ENCODE measurements around the gene ASIC4. TPM values are rescaled to one million over a fixed set of nuclear protein-coding genes. Genes with fewer than 3 reads are reported as not detected.

The ASIC4 gene
- total and polyA plus RNA-seq, 7 donors = under 0.01 to 0.07 TPM; not detected in 5

DNA sequence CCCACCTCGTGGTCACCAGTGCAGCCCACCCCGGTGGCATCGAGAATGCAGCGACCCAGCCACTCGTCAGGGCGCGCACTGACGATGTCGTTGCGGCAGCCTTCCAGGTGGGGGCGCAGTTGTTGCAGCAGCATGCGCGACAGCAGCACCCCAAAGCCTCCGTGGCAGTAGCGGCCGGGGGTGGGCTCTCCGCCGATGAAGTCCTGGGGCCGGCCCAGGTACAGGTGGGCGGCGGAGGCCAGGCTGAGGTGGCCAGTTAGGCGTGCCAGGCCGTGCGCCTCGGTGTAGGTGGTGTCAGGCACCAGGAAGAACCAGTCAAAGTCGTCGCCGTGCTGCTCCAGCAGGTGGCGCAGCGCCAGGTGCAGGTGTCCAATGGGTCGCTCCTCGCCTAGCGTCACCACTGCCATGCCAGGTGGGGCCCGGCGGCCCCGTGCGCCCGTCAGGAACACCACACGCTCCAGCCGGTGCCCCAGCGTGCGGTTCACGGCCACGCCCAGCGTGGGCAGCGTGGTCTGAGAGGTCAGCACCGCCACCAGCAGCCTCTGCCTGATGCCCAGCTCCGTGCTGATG, 27.4 kb downstream of the ASIC4 start:
- H3K27ac ChIP-seq = peak overlapping the region in 2 of 4 donors; percentile 92 to 97
- no peaks in the 10 kb centered on the region for H3K27me3 ChIP-seq
- peaks cover 6 to 30% (median 15%) of the 10 kb centered on the region in 4 donors for H3K36me3 ChIP-seq
- H3K4me3 ChIP-seq = peak overlapping the region in 3 of 4 donors; percentile 2 to 26 (median 9)
- intact Hi-C loops (cut with DNase I) = loop anchor here (2.0 to 10.0 kb wide), 4 partner anchors 101 to 247 kb away; no protein-coding TSS in a partner anchor
- DNase-seq = peak; percentile 83
- WGBS, 2 donors = 6 to 8% methylated on average over 48 of the region's 48 CpGs
- H3K9me3 ChIP-seq = no peaks in the 10 kb centered on the region
- TF ChIP-seq EP300 (IDR thresholded peaks at IDR 0.05) (no peak), POLR2A (IDR thresholded peaks at IDR 0.05) (no peak)
- TF ChIP-seq, protein P1, sequence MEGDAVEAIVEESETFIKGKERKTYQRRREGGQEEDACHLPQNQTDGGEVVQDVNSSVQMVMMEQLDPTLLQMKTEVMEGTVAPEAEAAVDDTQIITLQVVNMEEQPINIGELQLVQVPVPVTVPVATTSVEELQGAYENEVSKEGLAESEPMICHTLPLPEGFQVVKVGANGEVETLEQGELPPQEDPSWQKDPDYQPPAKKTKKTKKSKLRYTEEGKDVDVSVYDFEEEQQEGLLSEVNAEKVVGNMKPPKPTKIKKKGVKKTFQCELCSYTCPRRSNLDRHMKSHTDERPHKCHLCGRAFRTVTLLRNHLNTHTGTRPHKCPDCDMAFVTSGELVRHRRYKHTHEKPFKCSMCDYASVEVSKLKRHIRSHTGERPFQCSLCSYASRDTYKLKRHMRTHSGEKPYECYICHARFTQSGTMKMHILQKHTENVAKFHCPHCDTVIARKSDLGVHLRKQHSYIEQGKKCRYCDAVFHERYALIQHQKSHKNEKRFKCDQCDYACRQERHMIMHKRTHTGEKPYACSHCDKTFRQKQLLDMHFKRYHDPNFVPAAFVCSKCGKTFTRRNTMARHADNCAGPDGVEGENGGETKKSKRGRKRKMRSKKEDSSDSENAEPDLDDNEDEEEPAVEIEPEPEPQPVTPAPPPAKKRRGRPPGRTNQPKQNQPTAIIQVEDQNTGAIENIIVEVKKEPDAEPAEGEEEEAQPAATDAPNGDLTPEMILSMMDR (IDR thresholded peaks at IDR 0.05) = peak; percentile 87 to 96 (median 90)
- H3K4me1 ChIP-seq = peaks cover 0 to 41% (median 31%) of the 10 kb centered on the region in 4 donors

DNA sequence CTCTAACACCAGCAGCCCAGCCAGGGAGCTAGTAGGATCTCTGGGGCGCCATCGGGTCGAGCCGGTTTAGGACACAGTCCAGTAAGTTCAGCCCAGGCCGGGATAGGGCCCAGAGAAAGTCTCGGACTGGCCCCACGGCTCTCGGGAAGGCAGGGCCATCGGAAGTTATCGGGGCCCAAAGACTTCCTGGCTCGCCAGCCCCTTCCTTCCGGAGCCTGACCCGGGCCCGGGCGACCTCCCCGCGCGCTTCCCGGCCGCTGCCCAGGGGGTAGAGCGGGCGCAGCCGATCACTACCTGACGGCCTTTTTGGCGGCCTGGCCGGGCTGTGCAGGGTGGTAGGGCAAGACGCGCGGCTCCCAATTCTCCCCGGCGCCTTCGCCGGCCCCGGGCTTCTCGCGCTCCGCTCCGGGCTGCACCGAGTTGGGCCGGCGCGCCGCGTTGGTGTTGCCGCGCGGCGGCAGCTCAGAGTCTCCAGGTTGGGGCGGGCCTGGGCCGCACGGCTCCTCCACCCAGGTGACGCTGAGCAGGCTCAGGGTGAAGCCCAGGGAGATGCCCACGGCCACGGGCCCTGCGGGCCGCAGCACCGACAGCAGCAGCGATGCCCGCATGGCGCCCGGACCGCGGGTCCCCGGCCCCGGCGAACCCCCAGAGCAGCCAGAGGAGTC, 28.8 kb downstream of the ASIC4 start:
- intact Hi-C loops (cut with DNase I) = loop anchor here (2.0 to 10.0 kb wide), 3 partner anchors 146 to 248 kb away; no protein-coding TSS in a partner anchor
- TF ChIP-seq EP300 (IDR thresholded peaks at IDR 0.05) = no peak
- no peak for TF ChIP-seq POLR2AphosphoS5 (IDR thresholded peaks at IDR 0.05)
- no peak for TF ChIP-seq POLR2A (IDR thresholded peaks at IDR 0.05)
- TF ChIP-seq, protein P1 (IDR thresholded peaks at IDR 0.05) = no peak
- Histone ChIP-seq H3K4me3 (peak overlapping the region; percentile 47 to 92 (median 74)), H3K4me1 (peaks cover 0 to 38% (median 30%) of the 10 kb centered on the region in 4 donors), H3K36me3 (peaks cover 6 to 30% (median 15%) of the 10 kb centered on the region in 4 donors), H3K9me3 (no peaks in the 10 kb centered on the region), H3K27ac (peak overlapping the region; percentile 90 to 97 (median 92)), H3K27me3 (no peaks in the 10 kb centered on the region)
- WGBS, 2 donors = 0% methylated on average over 66 of the region's 66 CpGs
- DNase-seq = no peak

DNA sequence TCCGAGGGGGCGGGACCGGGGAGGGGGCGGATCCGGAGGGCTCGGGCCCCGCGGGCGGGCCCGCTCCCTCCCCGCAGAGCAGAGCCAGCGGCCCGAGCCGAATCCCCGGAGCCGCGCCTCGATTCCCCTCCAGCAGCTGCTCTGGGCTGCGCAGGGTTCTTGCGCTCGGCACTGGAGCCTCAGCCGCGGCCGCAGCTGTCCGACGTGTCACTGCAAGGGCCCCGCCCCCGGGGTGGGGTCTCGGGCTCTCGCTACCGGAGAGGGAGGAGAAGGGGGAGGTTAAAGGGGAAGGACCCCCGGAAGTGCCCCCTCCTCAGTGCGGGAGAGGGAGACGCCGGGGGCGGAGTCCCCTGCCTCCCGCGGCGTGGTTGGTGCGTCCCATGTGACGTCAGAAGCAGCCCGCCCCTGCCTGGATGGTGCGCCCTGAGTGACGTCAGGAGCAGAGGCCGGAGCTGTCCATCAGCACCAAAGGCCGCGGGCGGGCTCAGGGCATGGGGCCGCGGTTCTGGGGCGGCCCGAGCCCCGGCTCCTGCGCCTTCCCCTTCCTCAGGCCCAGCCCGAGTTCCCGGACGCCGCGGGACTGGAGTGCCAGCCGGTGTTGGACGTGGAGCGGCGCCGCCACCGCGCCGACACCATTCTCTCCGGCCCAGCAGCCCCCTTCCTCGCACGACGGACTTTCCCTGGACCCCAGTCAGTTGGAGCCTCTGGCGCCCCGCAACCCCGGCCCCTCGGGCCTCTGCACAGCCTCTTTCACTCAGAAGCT, 29.5 kb downstream of the ASIC4 start, which contains the start of the genes CHPF and TMEM198:
Gene CHPF, minus strand, starts transcription at position 214 of the 763 bp plus-strand sequence. CDS start 271 bp downstream, outside the sequence.
Gene TMEM198, plus strand, starts transcription at position 433 of the 763 bp plus-strand sequence. CDS start 700 bp downstream, outside the sequence.
- peak within 1 kb of the TSS; percentile 90 to 97 (median 92) for H3K27ac ChIP-seq

DNA sequence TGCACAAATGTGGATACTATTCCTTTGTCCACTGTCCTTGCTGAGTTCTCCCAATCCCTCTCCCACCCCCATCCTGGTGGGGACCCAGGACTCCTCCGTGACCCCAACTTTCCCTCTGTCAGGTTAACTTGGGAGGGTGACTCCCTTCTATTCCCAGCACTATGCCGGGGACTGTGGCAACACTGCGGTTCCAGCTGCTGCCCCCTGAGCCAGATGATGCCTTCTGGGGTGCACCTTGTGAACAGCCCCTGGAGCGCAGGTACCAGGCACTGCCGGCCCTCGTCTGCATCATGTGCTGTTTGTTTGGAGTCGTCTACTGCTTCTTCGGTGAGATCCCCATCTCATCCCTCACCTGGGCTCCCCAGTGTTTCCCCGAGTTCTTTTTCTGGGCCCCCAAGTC, 30.3 kb downstream of the ASIC4 start:
- peaks cover 6 to 20% (median 10%) of the 10 kb centered on the region in 4 donors for H3K36me3 ChIP-seq
- TF ChIP-seq POLR2A (IDR thresholded peaks at IDR 0.05) = no peak
- TF ChIP-seq POLR2AphosphoS5 (IDR thresholded peaks at IDR 0.05) = no peak
- TF ChIP-seq, protein P1 (IDR thresholded peaks at IDR 0.05) = no peak
- TF ChIP-seq EP300 (IDR thresholded peaks at IDR 0.05) = no peak
- peak overlapping the region in 3 of 4 donors; percentile 73 to 92 (median 75) for H3K4me3 ChIP-seq
- DNase-seq = no peak
- no peaks in the 10 kb centered on the region for H3K9me3 ChIP-seq
- intact Hi-C loops (cut with DNase I) = loop anchor here (2.0 to 10.0 kb wide), 2 partner anchors 54 to 250 kb away; no protein-coding TSS in a partner anchor
- H3K27ac ChIP-seq = peak overlapping the region in 3 of 4 donors; percentile 91 to 97 (median 92)
- H3K4me1 ChIP-seq = peaks cover 0 to 31% (median 25%) of the 10 kb centered on the region in 4 donors
- WGBS, 2 donors = 51 to 52% methylated on average over 9 of the region's 9 CpGs
- no peaks in the 10 kb centered on the region for H3K27me3 ChIP-seq

More for the DNA sequence above, 29.5 kb downstream of the ASIC4 start, which contains the start of the genes CHPF and TMEM198:
- no peaks in the 10 kb centered on the region for H3K9me3 ChIP-seq
- WGBS, 2 donors = 1% methylated on average over 75 of the region's 75 CpGs
- intact Hi-C loops (cut with DNase I) = loop anchor here (2.0 to 10.0 kb wide), 4 partner anchors 55 to 249 kb away; no protein-coding TSS in a partner anchor
- peak; percentile 100 for DNase-seq
- H3K4me3 ChIP-seq = peak within 1 kb of the TSS; percentile 47 to 92 (median 74)
- peaks cover 6 to 28% (median 15%) of the 10 kb centered on the region in 4 donors for H3K36me3 ChIP-seq
- TF ChIP-seq, protein P1 (IDR thresholded peaks at IDR 0.05) = no peak
- peak in 1 of 4 donors; percentile 7 for TF ChIP-seq EP300 (IDR thresholded peaks at IDR 0.05)
- peak; percentile 33 to 49 for TF ChIP-seq POLR2A (IDR thresholded peaks at IDR 0.05)
- TF ChIP-seq POLR2AphosphoS5 (IDR thresholded peaks at IDR 0.05) = peak; percentile 70 to 82 (median 74)
- no peaks in the 10 kb centered on the region for H3K27me3 ChIP-seq
- peaks cover 0 to 31% (median 25%) of the 10 kb centered on the region in 4 donors for H3K4me1 ChIP-seq
